Neural cell (in vitro differentiated cells): ENCODE results near the gene QARS1.

Experiments used
- MXI1 ChIP-seq: fragments of 450-650 bp; conservative IDR thresholded peaks from 2 replicates; pipeline ENCODE4 v1.6.1; 2014; ENCODE audit warnings: antibody characterized with exemption, mild to moderate bottlenecking; ENCODE audit not compliant: poor library complexity, severe bottlenecking
- TF ChIP-seq, protein P1 (sequence below): fragments of 450-650 bp; IDR thresholded peaks from 2 replicates; pipeline ENCODE4 v1.5.1; 2014; ENCODE audit warnings: antibody characterized with exemption, mild to moderate bottlenecking, moderate library complexity; ENCODE audit not compliant: poor library complexity, severe bottlenecking

DNA sequence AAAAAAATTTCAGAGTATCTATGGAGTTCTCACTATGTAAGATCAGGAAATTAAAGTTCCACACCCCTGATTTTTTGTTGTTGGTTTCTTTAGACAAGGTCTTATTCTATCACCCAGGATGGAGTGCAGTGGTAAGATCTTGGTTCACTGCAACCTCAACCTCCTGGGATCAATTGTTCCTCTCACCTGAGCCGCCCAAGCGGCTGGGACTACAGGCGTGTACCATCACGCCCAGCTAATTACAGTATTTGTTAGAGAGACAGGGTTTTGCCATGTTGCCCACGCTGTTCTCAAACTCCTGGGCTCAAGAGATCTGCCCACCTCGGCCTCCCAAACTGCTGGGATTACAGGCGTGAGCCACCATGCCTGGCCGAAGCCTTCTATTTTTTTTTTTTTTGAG, 23.1 kb downstream of the QARS1 start:
- TF ChIP-seq, protein P1, sequence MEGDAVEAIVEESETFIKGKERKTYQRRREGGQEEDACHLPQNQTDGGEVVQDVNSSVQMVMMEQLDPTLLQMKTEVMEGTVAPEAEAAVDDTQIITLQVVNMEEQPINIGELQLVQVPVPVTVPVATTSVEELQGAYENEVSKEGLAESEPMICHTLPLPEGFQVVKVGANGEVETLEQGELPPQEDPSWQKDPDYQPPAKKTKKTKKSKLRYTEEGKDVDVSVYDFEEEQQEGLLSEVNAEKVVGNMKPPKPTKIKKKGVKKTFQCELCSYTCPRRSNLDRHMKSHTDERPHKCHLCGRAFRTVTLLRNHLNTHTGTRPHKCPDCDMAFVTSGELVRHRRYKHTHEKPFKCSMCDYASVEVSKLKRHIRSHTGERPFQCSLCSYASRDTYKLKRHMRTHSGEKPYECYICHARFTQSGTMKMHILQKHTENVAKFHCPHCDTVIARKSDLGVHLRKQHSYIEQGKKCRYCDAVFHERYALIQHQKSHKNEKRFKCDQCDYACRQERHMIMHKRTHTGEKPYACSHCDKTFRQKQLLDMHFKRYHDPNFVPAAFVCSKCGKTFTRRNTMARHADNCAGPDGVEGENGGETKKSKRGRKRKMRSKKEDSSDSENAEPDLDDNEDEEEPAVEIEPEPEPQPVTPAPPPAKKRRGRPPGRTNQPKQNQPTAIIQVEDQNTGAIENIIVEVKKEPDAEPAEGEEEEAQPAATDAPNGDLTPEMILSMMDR: no peak
- no peak for TF ChIP-seq MXI1
